Psoas muscle (tissue), 8 donors: Measurements from ENCODE around the gene TMEM255A. TPM values are rescaled to one million over a fixed set of nuclear protein-coding genes. Genes with fewer than 3 reads are reported as not detected.

Experiments used
- ATAC-seq, 4 donors: fragments of 200-7000 bp; cut with Tn5 transposase; one replicate each; pipeline ENCODE4 v1.9.1; 2020; ENCODE audit warnings: moderate library complexity in 3 of 4, mild to moderate bottlenecking in 2 of 4
- DNase-seq, 2 donors: peaks; one replicate each; pipeline ENCODE4 v3.0.0-alpha.2; 2020
- H3K27ac ChIP-seq: fragments of 200-600 bp; one replicate; pipeline ENCODE4 v1.8.0; 2022
- H3K27me3 ChIP-seq, 3 donors: fragments of 200-600 bp in 1 of 3; one replicate each; pipeline versions ENCODE4 v1.6.1 to v1.8.0; 2013 to 2022; ENCODE audit warnings: low read length in 2 of 3, mild to moderate bottlenecking in 2 of 3, moderate library complexity in 1 of 3; ENCODE audit not compliant: insufficient read depth in 3 of 3
- H3K36me3 ChIP-seq, 2 donors: fragments of 200-600 bp in 1 of 2; one replicate each; pipeline versions ENCODE4 v1.6.1 to v1.8.0; 2013 to 2022; ENCODE audit warnings: low read depth in 1 of 2, mild to moderate bottlenecking in 1 of 2, moderate library complexity in 1 of 2; ENCODE audit not compliant: insufficient read depth in 1 of 2
- H3K4me1 ChIP-seq: fragments of 200-600 bp; one replicate; pipeline ENCODE4 v1.8.0; 2022
- H3K4me3 ChIP-seq: fragments of 200-600 bp; one replicate; pipeline ENCODE4 v1.8.0; 2022; ENCODE audit warnings: mild to moderate bottlenecking
- H3K9me3 ChIP-seq: fragments of 200-600 bp; one replicate; pipeline ENCODE4 v1.8.0; 2022
- WGBS, 3 donors: extraction: QIAGEN DNeasy Blood & Tissue Kit; methylation state at CpG; one replicate each; pipeline versions ENCODE4 v1.1.6 to v1.1.7; 2013; 5-methylcytosine and 5-hydroxymethylcytosine counted together
- intact Hi-C, 2 donors: fragments of 100-400 bp; cut with DNase I; formaldehyde crosslinking; loops; one replicate each; pipeline versions ENCODE4 v1.11.0 to v1.14.2; 2022
- polyA plus RNA-seq, 3 donors: library from polyadenylated mRNA; stranded (reverse); fragments of 200-250 nt; gene quantifications; one replicate each; pipeline ENCODE4 v1.2.3, GENCODE V29; 2013
- total RNA-seq, 4 donors: library from RNA; stranded (reverse); fragmentation: NEBNext Ultra II Directional in 2 of 4; extraction: Animal tissue kit (Norgen Biotek cat#: 25700) in 2 of 4; gene quantifications; one replicate each; pipeline versions ENCODE4 v1.2.1 to v1.2.4, GENCODE V29; 2021 to 2023
- TF ChIP-seq, protein P1 (sequence below): fragments of 200-600 bp; IDR thresholded peaks from one replicate; pipeline ENCODE4 v1.8.0; 2022; ENCODE audit warnings: antibody characterized with exemption
- donor health status: healthy with polysubstance abuse.
- donor health status: DM: no; HTN: no; CAD: no; lungs with moderate emphysema.
- donor health status: Bipolar disorder and iron deficiency.
- donor health status: healthy.
- donor health status: DM: yes; HTN: yes; CAD: no.
- donor health status: DM: no; HTN: no; CAD: no.
- donor health status: DM: no; HTN: no; CAD: no.
- donor health status: DM: yes; HTN: yes; CAD: no.

The TMEM255A gene
- total and polyA plus RNA-seq, 7 donors = 0.06 to 2.0 (median 0.27) TPM

DNA sequence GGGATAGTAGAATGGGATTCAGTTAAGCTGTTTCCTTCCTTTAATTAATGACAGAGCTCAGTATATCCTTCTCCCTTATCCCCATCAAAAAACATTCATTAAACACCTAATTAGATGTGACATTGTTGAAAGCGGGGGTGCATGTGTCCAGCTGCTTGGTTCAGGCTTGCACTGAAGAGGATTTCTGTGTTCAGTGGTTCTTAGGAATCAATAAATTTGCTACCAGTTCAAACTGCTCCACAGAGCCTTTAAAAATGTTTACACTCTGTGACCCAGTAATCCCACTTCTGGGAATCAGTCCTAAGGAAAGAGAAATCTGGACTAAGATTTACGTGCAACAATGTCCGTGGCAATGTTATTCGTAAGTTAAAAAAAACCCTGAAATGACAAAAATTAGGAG is 7.2 kb upstream of the TMEM255A start:
- Histone ChIP-seq H3K4me3 (no peak overlapping the region), H3K36me3 (no peaks in the 10 kb centered on the region), H3K9me3 (no peaks in the 10 kb centered on the region), H3K27me3 (no peaks in the 10 kb centered on the region), H3K4me1 (no peaks in the 10 kb centered on the region), H3K27ac (no peak overlapping the region)
- intact Hi-C loops = no loop called here
- WGBS, 3 donors = 57 to 69% (median 63%) methylated on average over 4 of the region's 4 CpGs
- TF ChIP-seq, protein P1, sequence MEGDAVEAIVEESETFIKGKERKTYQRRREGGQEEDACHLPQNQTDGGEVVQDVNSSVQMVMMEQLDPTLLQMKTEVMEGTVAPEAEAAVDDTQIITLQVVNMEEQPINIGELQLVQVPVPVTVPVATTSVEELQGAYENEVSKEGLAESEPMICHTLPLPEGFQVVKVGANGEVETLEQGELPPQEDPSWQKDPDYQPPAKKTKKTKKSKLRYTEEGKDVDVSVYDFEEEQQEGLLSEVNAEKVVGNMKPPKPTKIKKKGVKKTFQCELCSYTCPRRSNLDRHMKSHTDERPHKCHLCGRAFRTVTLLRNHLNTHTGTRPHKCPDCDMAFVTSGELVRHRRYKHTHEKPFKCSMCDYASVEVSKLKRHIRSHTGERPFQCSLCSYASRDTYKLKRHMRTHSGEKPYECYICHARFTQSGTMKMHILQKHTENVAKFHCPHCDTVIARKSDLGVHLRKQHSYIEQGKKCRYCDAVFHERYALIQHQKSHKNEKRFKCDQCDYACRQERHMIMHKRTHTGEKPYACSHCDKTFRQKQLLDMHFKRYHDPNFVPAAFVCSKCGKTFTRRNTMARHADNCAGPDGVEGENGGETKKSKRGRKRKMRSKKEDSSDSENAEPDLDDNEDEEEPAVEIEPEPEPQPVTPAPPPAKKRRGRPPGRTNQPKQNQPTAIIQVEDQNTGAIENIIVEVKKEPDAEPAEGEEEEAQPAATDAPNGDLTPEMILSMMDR = no peak
- no peak for DNase-seq
- no peak for ATAC-seq

DNA sequence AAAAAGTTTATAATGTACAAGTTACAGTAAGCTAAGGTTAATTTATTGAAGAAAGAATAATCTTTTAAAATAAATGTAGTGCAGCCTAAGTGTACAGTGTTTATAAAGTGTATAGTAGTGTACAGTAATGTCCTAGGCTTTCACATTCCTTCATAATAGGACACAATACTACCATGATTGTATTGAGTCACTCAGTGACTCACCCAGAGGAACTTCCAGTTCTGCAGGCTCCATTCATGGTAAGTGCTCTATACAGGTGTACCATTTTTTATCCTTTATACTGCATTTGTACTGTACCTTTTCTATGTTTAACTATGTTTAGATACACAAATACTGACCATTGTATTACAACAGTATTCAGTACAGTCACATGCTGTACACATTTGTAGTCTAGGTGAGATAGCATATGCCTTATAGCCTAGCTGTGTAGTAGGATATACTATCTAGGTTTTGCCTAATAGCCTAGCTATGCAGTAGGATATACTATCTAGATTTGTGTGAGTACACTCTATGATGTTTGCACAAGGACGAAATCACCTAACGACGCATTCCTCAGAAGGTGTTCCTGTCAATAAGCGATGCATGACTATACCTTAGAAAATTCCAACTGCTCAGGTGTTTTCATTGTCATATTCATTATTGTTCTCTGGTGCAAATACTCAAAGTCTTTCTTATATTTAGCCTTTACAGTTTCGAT is 5.5 kb upstream of the TMEM255A start:
- intact Hi-C loops = no loop called here
- 75 to 89% (median 86%) methylated on average over 5 of the region's 5 CpGs for WGBS, 3 donors

DNA sequence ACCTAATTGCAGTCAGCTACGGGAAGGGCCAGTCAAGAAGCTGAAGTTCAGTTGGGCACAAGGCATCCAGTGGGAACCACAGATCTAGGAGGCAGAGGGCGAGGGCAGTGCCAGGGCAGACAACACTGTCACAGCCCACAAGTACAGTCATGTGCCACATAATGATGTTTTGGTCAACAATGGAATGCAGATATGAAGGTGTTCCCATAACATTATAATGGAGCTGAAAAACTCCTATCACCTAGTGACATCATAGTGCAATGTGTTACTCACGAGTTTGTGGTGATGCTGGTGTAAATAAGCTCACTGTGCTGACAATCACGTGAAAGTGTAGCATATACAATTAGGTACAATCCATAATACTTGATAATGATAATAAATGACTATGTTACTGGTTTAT is 4.5 kb upstream of the TMEM255A start:
- Histone ChIP-seq H3K4me3 (no peak overlapping the region), H3K36me3 (no peaks in the 10 kb centered on the region), H3K9me3 (no peaks in the 10 kb centered on the region), H3K27me3 (peaks cover 0 to 10% (median 2%) of the 10 kb centered on the region in 3 donors), H3K27ac (no peak overlapping the region), H3K4me1 (no peaks in the 10 kb centered on the region)
- 28 to 67% (median 50%) methylated on average over 4 of the region's 4 CpGs for WGBS, 3 donors
- no peak for DNase-seq
- ATAC-seq = no peak
- TF ChIP-seq, protein P1 = no peak
- intact Hi-C loops = no loop called here

More for the DNA sequence above, 5.5 kb upstream of the TMEM255A start:
- Histone ChIP-seq H3K36me3 (no peaks in the 10 kb centered on the region), H3K9me3 (no peaks in the 10 kb centered on the region), H3K4me3 (no peak overlapping the region), H3K27ac (no peak overlapping the region), H3K27me3 (peaks cover 0 to 7% (median 0%) of the 10 kb centered on the region in 3 donors), H3K4me1 (no peaks in the 10 kb centered on the region)
- TF ChIP-seq, protein P1 = no peak
- no peak for ATAC-seq
- no peak for DNase-seq

DNA sequence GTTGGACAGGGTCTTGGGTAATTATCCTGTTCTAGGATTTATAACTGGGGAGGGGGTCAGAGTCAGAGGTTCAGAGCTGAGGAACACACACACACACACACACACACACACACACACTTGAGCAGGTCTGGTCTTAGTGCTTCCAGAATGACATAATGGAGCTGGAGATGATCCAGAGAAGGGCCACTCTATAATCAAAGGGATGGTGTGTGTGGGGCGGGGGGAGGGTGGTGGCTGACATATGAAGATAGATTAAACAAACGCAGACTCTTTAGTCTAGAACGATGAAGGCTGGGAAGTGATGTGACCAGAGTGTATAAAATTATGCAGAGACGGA is 434 bp upstream of the TMEM255A start:
- intact Hi-C loops = no loop called here

More for the DNA sequence above, 434 bp upstream of the TMEM255A start:
- Histone ChIP-seq H3K4me1 (no peaks in the 10 kb centered on the region), H3K36me3 (no peaks in the 10 kb centered on the region), H3K27ac (no peak overlapping the region), H3K27me3 (peaks cover 0 to 21% (median 3%) of the 10 kb centered on the region in 3 donors), H3K4me3 (no peak overlapping the region), H3K9me3 (no peaks in the 10 kb centered on the region)
- DNase-seq (no peak), ATAC-seq (no peak)
- TF ChIP-seq, protein P1 = no peak
- WGBS, 3 donors = 64 to 74% (median 69%) methylated on average over 4 of the region's 4 CpGs
